Skin epidermis (tissue), 12 donors: ENCODE results near the gene STAMBPL1.

Experiments used
- H3K27ac ChIP-seq, 21 experiments: fragments of 200-600 bp; sonication (generic) in 11 of 21; one replicate each; pipeline ENCODE4 v1.5.0; 2020; ENCODE audit warnings: mild to moderate bottlenecking in 3 of 21, inconsistent platforms in 2 of 21, moderate library complexity in 2 of 21
- H3K4me3 ChIP-seq, 7 experiments: fragments of 200-600 bp; sonication (generic) in 2 of 7; one replicate each; pipeline ENCODE4 v1.5.0; 2020; ENCODE audit warnings: inconsistent platforms in 2 of 7, mild to moderate bottlenecking in 2 of 7, moderate library complexity in 1 of 7

The STAMBPL1 gene

DNA sequence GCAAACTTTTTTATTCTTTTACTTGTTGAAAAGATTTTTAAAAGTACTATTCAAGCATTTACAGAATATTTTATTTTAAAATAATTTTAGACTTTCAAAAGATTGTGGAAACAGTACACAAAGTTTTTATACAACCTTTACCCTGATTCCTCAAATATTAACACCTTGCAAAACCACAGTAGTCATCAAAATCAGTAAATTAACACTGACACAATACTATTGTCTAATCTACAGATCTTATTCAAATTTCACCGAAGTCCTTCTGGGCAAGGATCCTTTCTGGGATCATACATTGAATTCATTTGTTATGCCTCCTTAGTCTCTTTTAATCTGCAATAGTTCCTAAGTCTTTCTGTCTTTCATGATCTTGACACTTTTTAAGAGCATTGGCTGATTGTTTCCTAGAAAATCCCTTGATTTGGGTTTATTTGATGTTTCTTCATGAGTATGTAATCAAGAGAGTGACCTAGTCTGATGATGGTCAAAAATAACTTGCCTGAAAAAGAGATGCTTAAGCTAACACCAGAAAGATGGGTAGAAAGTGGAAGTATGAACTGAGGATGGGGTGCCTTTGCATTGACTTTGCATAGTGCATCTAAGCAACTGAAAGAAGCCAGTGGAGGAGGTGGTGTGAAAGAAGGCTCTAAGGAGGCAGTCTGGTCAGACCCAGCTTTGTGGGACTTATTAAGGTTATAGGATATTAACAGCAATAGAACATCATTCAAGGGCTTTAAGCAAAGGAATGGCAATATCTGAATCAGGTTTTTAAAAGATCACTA, 9.7 kb downstream of the STAMBPL1 start:
- H3K4me3 ChIP-seq, result no peak overlapping the region

GRCh38 chr10:88890681-88891381, 10.8 kb downstream of the STAMBPL1 start:
- H3K27ac ChIP-seq, result no peak overlapping the region
- H3K4me3 ChIP-seq, result no peak overlapping the region

More for the DNA sequence above, 9.7 kb downstream of the STAMBPL1 start:
- no peak overlapping the region for H3K27ac ChIP-seq

DNA sequence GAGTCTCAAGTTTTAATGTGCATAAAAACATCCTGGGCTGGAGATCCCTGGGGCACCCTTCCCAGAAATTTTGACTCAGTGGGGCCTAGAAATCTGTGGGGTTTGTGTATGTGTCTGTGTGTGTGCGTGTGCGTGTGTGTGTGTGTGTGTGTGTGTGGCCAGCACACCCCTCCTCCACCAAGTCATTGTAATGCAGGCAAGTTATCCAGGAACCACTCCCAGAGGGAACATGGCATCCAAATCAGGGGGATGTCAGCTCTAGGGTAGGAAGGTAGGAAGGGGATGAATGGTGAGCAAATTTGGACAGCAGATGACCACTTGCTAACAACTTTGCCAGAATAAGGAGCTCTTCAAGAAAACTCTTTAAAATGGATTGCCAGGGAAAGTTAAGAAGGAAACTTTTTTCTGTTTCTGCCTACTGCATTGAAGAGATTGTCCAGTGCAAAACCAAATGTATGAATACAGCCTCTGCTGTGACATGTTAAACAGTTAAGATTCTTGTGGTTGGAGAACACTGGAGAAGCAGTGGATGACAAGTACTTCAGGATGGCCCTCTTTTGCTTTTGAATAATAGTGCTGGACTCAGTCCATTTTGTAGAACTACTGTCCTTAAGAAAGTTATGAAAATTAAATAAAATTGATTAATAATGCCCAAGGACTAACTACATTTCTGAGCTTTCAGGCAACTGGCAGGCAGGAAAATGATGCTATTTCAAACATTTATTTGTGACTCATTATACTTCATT, 12.3 kb downstream of the STAMBPL1 start:
- no peak overlapping the region for H3K4me3 ChIP-seq
- no peak overlapping the region for H3K27ac ChIP-seq

DNA sequence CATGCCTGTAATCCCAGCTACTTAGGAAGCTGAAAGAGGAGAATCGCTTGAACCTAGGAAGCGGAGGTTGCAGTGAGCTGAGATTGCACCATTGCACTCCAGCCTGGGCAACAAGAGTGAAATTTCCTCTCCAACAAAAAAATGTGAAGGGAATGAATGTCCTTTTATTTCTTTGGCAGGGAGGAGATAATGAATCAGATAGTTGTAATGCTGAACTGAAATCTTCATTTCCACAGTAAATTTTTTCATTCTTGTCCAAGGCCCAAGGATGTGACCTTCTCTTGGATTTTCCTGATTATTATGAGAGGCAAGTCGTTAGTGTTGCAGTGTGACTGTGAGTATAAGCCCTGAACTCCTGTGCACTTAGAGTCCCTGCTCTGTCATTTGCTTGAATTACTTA, 13.6 kb downstream of the STAMBPL1 start:
- H3K27ac ChIP-seq, result peak overlapping the region in 2 of 21 experiments; percentile 2 to 43

DNA sequence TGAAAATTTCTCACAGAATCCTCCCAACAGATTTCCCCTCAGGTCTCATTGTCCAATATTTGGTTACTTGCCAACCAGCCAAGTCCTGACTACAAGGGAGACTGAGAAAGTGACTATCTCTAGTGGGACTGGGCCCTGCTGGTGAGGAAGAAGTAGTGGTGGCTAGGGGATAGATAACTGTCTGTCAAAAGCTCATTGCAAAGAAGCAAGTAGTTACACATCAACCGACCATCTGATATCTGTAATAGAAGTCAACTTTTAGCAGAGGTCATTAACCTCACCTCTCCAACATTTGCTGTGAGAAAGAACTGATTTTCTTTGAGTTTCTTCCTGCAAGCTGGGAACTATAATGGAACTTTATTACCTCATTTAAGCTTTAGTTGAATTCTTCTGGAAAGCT, 15.2 kb downstream of the STAMBPL1 start:
- H3K4me3 ChIP-seq, result no peak overlapping the region
- H3K27ac ChIP-seq, result no peak overlapping the region

More for the DNA sequence above, 13.6 kb downstream of the STAMBPL1 start:
- H3K4me3 ChIP-seq, result no peak overlapping the region

DNA sequence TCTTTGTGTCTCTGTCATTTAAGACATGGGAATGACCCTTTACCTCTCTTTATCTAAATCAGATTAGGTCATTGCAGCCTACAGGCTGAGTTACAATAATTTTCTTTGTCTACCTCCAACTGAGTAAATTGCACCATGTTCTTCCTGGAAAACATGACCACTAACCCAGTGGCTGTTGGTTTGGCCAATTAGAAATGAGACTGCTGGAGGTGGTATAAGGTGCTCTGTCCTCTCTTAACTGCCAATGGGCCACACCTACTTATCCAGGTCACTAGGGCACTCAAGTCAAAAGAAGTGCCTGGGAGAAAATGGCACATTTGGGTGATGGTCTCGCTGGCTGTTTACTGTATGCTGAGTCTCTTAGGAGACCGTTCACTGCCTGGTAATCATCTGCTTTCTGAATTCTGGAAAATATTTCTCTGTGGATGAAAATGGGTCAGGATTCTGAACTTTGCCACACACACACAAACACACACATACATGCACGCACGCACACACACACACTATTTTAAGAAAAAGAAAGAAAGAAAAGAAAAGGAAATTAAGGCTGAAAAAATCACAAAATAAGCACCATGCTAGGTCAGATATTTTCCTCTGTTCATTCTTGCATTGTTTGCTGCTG, 16.4 kb downstream of the STAMBPL1 start:
- peak overlapping the region in 15 of 21 experiments; percentile 9 to 66 (median 42) for H3K27ac ChIP-seq
- H3K4me3 ChIP-seq, result no peak overlapping the region

GRCh38 chr10:88896994-88897853, 17.2 kb downstream of the STAMBPL1 start:
- H3K27ac ChIP-seq, result peak overlapping the region in 13 of 21 experiments; percentile 9 to 66 (median 40)
- H3K4me3 ChIP-seq, result no peak overlapping the region

- no peak overlapping the region for H3K4me3 ChIP-seq
- H3K27ac ChIP-seq, result peak overlapping the region in 1 of 21 experiments; percentile 39
These were observed 18.7 kb downstream of the STAMBPL1 start for GRCh38 chr10:88898727-88899126.

DNA sequence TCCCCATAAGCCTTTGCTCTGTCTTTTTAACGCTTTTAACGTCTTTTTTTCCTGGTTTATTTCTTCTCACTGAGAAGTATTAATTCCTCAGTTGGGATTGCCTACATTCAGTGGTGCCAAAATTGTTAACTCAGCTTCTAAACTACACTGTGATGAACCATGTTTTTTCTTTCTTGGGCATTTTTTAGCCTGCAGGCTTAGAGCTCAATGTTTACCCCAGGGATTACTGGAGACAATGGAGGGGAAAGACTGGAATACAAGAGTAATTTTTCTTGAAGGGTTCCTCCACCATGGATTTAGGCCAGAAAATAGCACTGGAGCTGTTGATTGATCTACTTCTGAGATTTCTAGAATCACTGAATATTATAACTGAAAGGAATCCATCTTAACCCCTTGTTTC, 19.8 kb downstream of the STAMBPL1 start:
- no peak overlapping the region for H3K4me3 ChIP-seq
- peak overlapping the region in 1 of 21 experiments; percentile 70 for H3K27ac ChIP-seq

DNA sequence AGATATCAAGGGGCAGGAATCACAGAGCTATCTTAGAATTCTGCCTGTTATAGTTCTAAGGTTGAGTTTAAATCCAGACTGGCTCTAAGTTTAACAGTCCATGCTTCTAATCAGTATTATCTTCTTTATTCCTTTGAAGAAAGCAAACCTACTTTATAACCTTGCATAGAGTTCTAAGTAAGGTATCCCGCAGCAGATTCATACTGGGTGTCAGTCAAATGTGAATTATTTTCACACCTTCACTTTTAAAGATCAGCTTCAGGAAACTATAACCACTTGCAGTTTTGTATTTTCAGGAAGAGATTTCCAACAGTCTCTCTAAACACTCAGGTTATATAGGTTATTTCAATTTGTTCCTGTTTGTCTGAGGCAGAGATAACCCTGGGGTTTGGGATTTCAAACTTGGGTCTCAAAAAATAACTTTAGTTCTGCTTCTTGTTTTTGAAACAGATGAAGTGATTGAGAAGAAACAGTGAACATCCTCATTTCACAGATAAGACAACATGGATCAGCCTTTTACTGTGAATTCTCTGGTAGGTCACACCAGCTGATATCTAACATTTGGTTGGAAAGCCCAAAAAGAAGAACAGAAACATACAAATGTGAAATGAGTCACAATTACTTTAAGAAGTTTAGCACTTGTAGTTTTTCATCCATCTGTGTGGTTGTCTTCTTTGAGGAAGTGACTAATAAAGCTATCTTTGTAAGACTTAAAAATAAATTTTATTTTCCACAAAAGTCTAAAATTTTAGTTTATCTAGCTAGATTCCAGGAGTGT, 21.4 kb downstream of the STAMBPL1 start:
- Histone ChIP-seq H3K27ac (peak overlapping the region in 7 of 21 experiments; percentile 11 to 70 (median 27)), H3K4me3 (no peak overlapping the region)

GRCh38 chr10:88901984-88902789, 22.1 kb downstream of the STAMBPL1 start:
- peak overlapping the region in 5 of 21 experiments; percentile 11 to 70 (median 27) for H3K27ac ChIP-seq
- H3K4me3 ChIP-seq, result no peak overlapping the region

- Histone ChIP-seq H3K4me3 (no peak overlapping the region), H3K27ac (no peak overlapping the region)
These were observed 23.7 kb downstream of the STAMBPL1 start for GRCh38 chr10:88903715-88904114.

GRCh38 chr10:88906921-88907320, 26.9 kb downstream of the STAMBPL1 start:
- H3K4me3 ChIP-seq, result no peak overlapping the region
- no peak overlapping the region for H3K27ac ChIP-seq

DNA sequence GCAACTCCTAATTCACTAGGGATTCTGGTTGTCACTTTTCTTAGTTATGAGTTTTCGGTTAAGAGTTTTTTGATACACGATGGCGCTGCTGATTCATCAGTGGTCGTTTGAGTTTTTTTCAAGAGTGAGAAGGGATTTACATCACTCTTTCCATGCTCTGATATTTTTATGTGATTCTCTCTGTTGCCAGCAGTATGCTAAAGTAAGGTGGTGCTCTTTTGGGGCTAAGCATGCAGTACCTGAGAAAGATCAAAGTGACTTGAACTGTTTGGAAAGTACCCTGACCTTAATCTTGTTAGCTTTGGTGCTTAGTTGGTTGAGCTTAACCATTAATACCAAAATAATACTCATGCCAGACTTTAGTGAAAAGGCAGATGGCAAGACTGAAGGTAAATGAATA, 28.1 kb downstream of the STAMBPL1 start:
- Histone ChIP-seq H3K27ac (no peak overlapping the region), H3K4me3 (no peak overlapping the region)

GRCh38 chr10:88911116-88911515, 31.1 kb downstream of the STAMBPL1 start:
- no peak overlapping the region for H3K27ac ChIP-seq
- no peak overlapping the region for H3K4me3 ChIP-seq

DNA sequence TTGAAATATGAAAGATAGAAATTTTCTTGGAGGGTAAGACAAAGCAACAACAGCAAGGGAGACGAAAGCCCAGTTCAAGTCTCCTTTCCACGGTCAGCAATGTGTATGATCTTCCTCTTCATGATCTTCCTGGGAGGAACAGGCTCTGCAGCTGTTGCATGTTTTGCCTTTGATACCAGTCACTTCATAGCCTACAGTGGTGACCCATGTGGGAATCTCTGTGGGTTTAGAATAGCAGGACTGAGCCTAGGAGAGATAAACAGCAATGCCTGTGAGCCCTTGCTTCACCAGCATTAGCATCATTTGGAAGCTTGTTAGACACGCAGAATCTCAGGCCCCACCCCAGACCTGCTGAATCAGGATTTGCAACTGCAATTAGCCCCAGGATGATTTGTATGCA, 31.8 kb downstream of the STAMBPL1 start:
- no peak overlapping the region for H3K27ac ChIP-seq
- no peak overlapping the region for H3K4me3 ChIP-seq

GRCh38 chr10:88913127-88913526, 33.1 kb downstream of the STAMBPL1 start:
- no peak overlapping the region for H3K4me3 ChIP-seq
- H3K27ac ChIP-seq, result no peak overlapping the region
